HCT116 (cell line): ENCODE results near the gene ZCCHC24. TPM values are rescaled to one million over a fixed set of nuclear protein-coding genes. Genes with fewer than 3 reads are reported as not detected.

Experiments
- ATAC-seq: fragments of 200-7000 bp; cut with Tn5 transposase; 2 replicates; pipeline ENCODE4 v1.9.1; 2020; ENCODE audit warnings: mild to moderate bottlenecking, moderate library complexity
- BruUV-seq: library from RNA; stranded (reverse); fragments of 400-500 nt; replicated peaks from 2 replicates; lab custom pipeline; 2021; lab: Mats Ljungman, UMichigan
- CTCF ChIA-PET: fragments of 300-600 bp; sonication (Branson Sonifier 250); formaldehyde crosslinking; loops from one replicate; lab custom pipeline; 2021; ENCODE audit warnings: antibody characterized with exemption; lab: Charles Lee
- POLR2A ChIA-PET: fragments of 300-600, 350-600 bp; sonication (Branson Sonifier 250); formaldehyde crosslinking; loops from one replicate; lab custom pipeline; 2021; ENCODE audit warnings: antibody characterized with exemption; lab: Charles Lee
- RAD21 ChIA-PET, 2 experiments: fragments of 300-600 bp; sonication (Branson Sonifier 250); formaldehyde crosslinking; loops; one replicate each; lab custom pipeline; 2023; ENCODE audit warnings: low total read pairs in 2 of 2; ENCODE audit not compliant: uncharacterized antibody in 2 of 2, unreplicated experiment in 2 of 2, low non-redundant PET in 1 of 2; lab: Charles Lee
- DNase-seq: peaks from one replicate; pipeline ENCODE4 v3.0.0-alpha.2; 2010; ENCODE audit warnings: low read depth, low spot score
- H2AFZ ChIP-seq: fragments of 200-600 bp; shearing (Covaris generic), sonication (generic); 2 replicates; pipeline ENCODE4 v1.6.1; 2017; ENCODE audit warnings: low read depth, mixed run types, mixed read lengths, antibody characterized with exemption, low read length; ENCODE audit not compliant: poor library complexity, severe bottlenecking
- H3K27ac ChIP-seq: 2 replicates; pipeline ENCODE4 v1.5.1; 2012; ENCODE audit warnings: low read depth, low read length
- H3K27me3 ChIP-seq: fragments of 200-600 bp; sonication (generic); 2 replicates; pipeline ENCODE4 v1.6.1; 2016; ENCODE audit warnings: mixed run types, low read length, mixed read lengths; ENCODE audit not compliant: insufficient read depth
- H3K36me3 ChIP-seq, 2 experiments: fragments of 200-500 bp in 1 of 2; fragments of 200-600 bp in 1 of 2; sonication (Bioruptor generic) in 1 of 2; sonication (generic) in 1 of 2; 2 replicates each; pipeline versions ENCODE4 v1.5.1 to v1.6.1; 2014 to 2016; ENCODE audit warnings: low read length in 2 of 2, inconsistent platforms in 1 of 2, mixed read lengths in 1 of 2, mixed run types in 1 of 2; ENCODE audit not compliant: insufficient read depth in 2 of 2, control insufficient read depth in 1 of 2
- H3K4me1 ChIP-seq, 2 experiments: fragments of 200-600 bp in 1 of 2; sonication (generic) in 1 of 2; 2 replicates each; pipeline versions ENCODE4 v1.5.1 to v1.6.1; 2012 to 2017; ENCODE audit warnings: low read length in 2 of 2, inconsistent platforms in 1 of 2, mild to moderate bottlenecking in 1 of 2, mixed read lengths in 1 of 2, mixed run types in 1 of 2, moderate library complexity in 1 of 2; ENCODE audit not compliant: insufficient read depth in 2 of 2, control insufficient read depth in 1 of 2
- H3K4me2 ChIP-seq: fragments of 200-600 bp; sonication (generic); 2 replicates; pipeline ENCODE4 v1.6.1; 2017; ENCODE audit warnings: mixed run types, low read length, mixed read lengths
- H3K4me3 ChIP-seq, 2 experiments: fragments of 200-600 bp in 1 of 2; sonication (generic) in 1 of 2; replicated peaks in 1 of 2; 2 replicates each; pipeline ENCODE4 v1.5.1; 2011 to 2016; ENCODE audit warnings: low read length in 2 of 2, control low read depth in 1 of 2, low read depth in 1 of 2, mild to moderate bottlenecking in 1 of 2, mixed read lengths in 1 of 2, mixed run types in 1 of 2
- H3K79me2 ChIP-seq: fragments of 200-600 bp; sonication (generic); 2 replicates; pipeline ENCODE4 v1.6.1; 2017; ENCODE audit warnings: mild to moderate bottlenecking, mixed run types, low read length, moderate library complexity, mixed read lengths; ENCODE audit not compliant: insufficient read depth
- H3K9ac ChIP-seq: fragments of 200-600 bp; sonication (generic); 2 replicates; pipeline ENCODE4 v1.6.1; 2016; ENCODE audit warnings: low read length, mixed read lengths
- H3K9me2 ChIP-seq: fragments of 200-600 bp; sonication (generic), shearing (Covaris generic); 2 replicates; pipeline ENCODE4 v1.6.1; 2017; ENCODE audit warnings: mixed run types, mild to moderate bottlenecking, moderate library complexity; ENCODE audit not compliant: insufficient read depth
- H3K9me3 ChIP-seq, 2 experiments: fragments of 200-500 bp in 1 of 2; fragments of 200-600 bp in 1 of 2; sonication (Bioruptor generic) in 1 of 2; sonication (generic) in 1 of 2; 2 replicates each; pipeline ENCODE4 v1.6.1; 2014 to 2017; ENCODE audit warnings: low read length in 2 of 2, mixed read lengths in 2 of 2, inconsistent platforms in 1 of 2, low read depth in 1 of 2, mild to moderate bottlenecking in 1 of 2, mixed run types in 1 of 2, moderate library complexity in 1 of 2; ENCODE audit not compliant: control insufficient read depth in 1 of 2, insufficient read depth in 1 of 2
- H4K20me1 ChIP-seq: fragments of 200-600 bp; sonication (generic), shearing (Covaris generic); 2 replicates; pipeline ENCODE4 v1.6.1; 2017; ENCODE audit warnings: mixed run types, mild to moderate bottlenecking, moderate library complexity; ENCODE audit not compliant: insufficient read depth
- CBX3 ChIP-seq: IDR thresholded peaks from 2 replicates; pipeline ENCODE4 v1.6.1; 2012; ENCODE audit warnings: low read depth
- CTCF ChIP-seq, 3 experiments: fragments of 200-600 bp in 1 of 3; sonication (generic) in 1 of 3; IDR thresholded peaks in 2 of 3; conservative IDR thresholded peaks in 1 of 3; 2 replicates each; pipeline ENCODE4 v1.5.1; 2012 to 2017; ENCODE audit warnings: low read depth in 2 of 3, low read length in 2 of 3, antibody characterized with exemption in 1 of 3, borderline replicate concordance in 1 of 3, control low read depth in 1 of 3, mild to moderate bottlenecking in 1 of 3, mixed read lengths in 1 of 3, mixed run types in 1 of 3, moderate library complexity in 1 of 3; ENCODE audit not compliant: insufficient read depth in 1 of 3
- EGR1 ChIP-seq: IDR thresholded peaks from 2 replicates; pipeline ENCODE4 v1.6.1; 2012; ENCODE audit warnings: low read depth
- EZH2phosphoT487 ChIP-seq: fragments of 200-600 bp; IDR thresholded peaks from 2 replicates; pipeline ENCODE4 v1.6.1; 2018; ENCODE audit warnings: antibody characterized with exemption, borderline replicate concordance
- JUND ChIP-seq: IDR thresholded peaks from 2 replicates; pipeline ENCODE4 v1.6.1; 2012
- POLR2A ChIP-seq: IDR thresholded peaks from 2 replicates; pipeline ENCODE4 v1.7.0; 2011; ENCODE audit warnings: borderline replicate concordance; ENCODE audit not compliant: insufficient read depth, insufficient read length; ENCODE audit errors: extremely low read depth
- SP1 ChIP-seq: IDR thresholded peaks from 2 replicates; pipeline ENCODE4 v1.6.1; 2012; ENCODE audit warnings: low read depth
- SRF ChIP-seq: IDR thresholded peaks from 2 replicates; pipeline ENCODE4 v1.6.1; 2012; ENCODE audit warnings: low read depth
- TCF7L2 ChIP-seq: IDR thresholded peaks from 2 replicates; pipeline ENCODE4 v1.7.0; 2011; ENCODE audit warnings: borderline replicate concordance, inconsistent platforms; ENCODE audit not compliant: insufficient read depth, insufficient read length; ENCODE audit errors: extremely low read depth
- ZNF274 ChIP-seq: fragments of 200-500 bp; sonication (Bioruptor generic); IDR thresholded peaks from 2 replicates; pipeline ENCODE4 v1.6.1; 2014; ENCODE audit warnings: mild to moderate bottlenecking, low read depth, low read length, inconsistent platforms
- intact Hi-C: fragments of 100-400 bp; cut with micrococcal nuclease; formaldehyde crosslinking; loops from 2 replicates; pipeline ENCODE4 v1.10.0; 2022
- total RNA-seq: library from RNA; stranded (reverse); gene quantifications from one replicate; pipeline ENCODE4 v1.2.1, GENCODE V29; 2021; ENCODE audit not compliant: unreplicated experiment
- TF ChIP-seq, protein P1 (sequence below): IDR thresholded peaks from 2 replicates; pipeline ENCODE4 v1.6.1; 2012

Gene ZCCHC24
- total RNA-seq, 1 experiment from 2014 or later: 7.0 TPM

DNA sequence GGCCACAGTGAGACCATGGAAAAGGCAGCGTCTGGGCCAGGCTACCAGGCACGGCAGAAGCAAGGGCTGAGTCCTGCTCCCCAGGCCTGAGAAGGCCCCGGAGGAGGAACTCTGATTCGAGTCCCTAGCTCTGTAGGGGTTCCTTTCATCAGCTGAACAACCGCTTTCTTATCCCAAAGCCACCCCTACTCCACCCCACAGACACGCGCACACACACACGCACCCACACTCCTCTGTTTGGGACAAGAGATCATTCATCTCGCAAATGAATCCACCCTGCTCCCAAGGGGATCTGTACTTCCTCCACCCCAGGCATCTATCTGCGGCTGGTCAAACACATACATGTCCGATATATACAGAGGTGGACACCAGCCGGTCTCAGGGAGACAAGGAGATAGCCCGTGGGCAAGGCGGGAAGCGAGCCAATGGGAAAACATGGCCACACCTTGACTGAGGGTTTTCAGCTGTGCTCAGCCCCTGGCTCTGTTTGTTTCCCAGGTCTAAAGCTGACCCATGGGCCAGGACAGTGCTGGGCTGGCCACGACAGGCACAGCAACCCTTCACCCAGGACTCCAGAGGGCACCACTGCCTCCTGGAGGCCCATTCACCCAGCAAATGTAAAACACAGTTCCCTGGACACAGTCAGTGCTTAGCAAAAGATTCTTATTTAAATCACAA is 7.3 kb downstream of the ZCCHC24 start:
- H3K27ac ChIP-seq: no peak overlapping the region
- no peaks in the 10 kb centered on the region for H3K79me2 ChIP-seq
- no peak overlapping the region for H2AFZ ChIP-seq
- TF ChIP-seq SRF (no peak), CTCF (IDR thresholded peaks at IDR 0.05 in 2 of 3, conservative IDR thresholded peaks at IDR 0.05 in 1 of 3; ENCODE audit: borderline replicate concordance in 1 of 3, insufficient read depth in 1 of 3, low read depth in 2 of 3, low read length in 2 of 3) (peak in 2 of 3 experiments; percentile 34 to 37; a peak in 2 of 6 replicates)
- H3K9me3 ChIP-seq: no peaks in the 10 kb centered on the region
- RAD21 ChIA-PET: no interaction called here
- H3K9me2 ChIP-seq: no peaks in the 10 kb centered on the region
- no peak overlapping the region for H3K4me3 ChIP-seq
- no TSS peak for BruUV-seq
- POLR2A ChIA-PET: no interaction called here
- no peak overlapping the region for H3K4me2 ChIP-seq
- H3K4me1 ChIP-seq: peaks cover 0 to 34% of the 10 kb centered on the region in 2 experiments; a peak in 2 of 4 replicates
- no peaks in the 10 kb centered on the region for H3K27me3 ChIP-seq
- DNase-seq (no peak), ATAC-seq (peak; percentile 63)
- no peak overlapping the region for H3K9ac ChIP-seq
- intact Hi-C loops: no loop called here
- no peaks in the 10 kb centered on the region for H4K20me1 ChIP-seq
- CTCF ChIA-PET: interaction anchor here (1.0 kb wide), 1 partner anchor 50 kb away, joined by 3 read pairs; no protein-coding TSS in a partner anchor
- H3K36me3 ChIP-seq: no peaks in the 10 kb centered on the region

GRCh38 chr10:79437111-79437814 is 8.2 kb downstream of the ZCCHC24 start:
- intact Hi-C loops: no loop called here
- Histone ChIP-seq H2AFZ (no peak overlapping the region), H3K4me1 (peaks cover 0 to 34% of the 10 kb centered on the region in 2 experiments; a peak in 2 of 4 replicates), H3K4me2 (no peak overlapping the region), H3K9me3 (no peaks in the 10 kb centered on the region), H3K9ac (no peak overlapping the region), H3K27me3 (no peaks in the 10 kb centered on the region), H3K79me2 (no peaks in the 10 kb centered on the region), H4K20me1 (no peaks in the 10 kb centered on the region), H3K27ac (no peak overlapping the region), H3K9me2 (no peaks in the 10 kb centered on the region), H3K4me3 (no peak overlapping the region), H3K36me3 (no peaks in the 10 kb centered on the region)
- ChIA-PET POLR2A (no interaction called here), RAD21 (no interaction called here), CTCF (no interaction called here)
- no TSS peak for BruUV-seq
- ATAC-seq: no peak
- no peak for DNase-seq
- TF ChIP-seq CTCF (IDR thresholded peaks at IDR 0.05 in 2 of 3, conservative IDR thresholded peaks at IDR 0.05 in 1 of 3; ENCODE audit: borderline replicate concordance in 1 of 3, insufficient read depth in 1 of 3, low read depth in 2 of 3, low read length in 2 of 3) (no peak), TCF7L2 (no peak), EZH2phosphoT487 (no peak), CBX3 (no peak), POLR2A (no peak), ZNF274 (no peak), EGR1 (no peak), JUND (no peak), SP1 (no peak)
- TF ChIP-seq, protein P1, sequence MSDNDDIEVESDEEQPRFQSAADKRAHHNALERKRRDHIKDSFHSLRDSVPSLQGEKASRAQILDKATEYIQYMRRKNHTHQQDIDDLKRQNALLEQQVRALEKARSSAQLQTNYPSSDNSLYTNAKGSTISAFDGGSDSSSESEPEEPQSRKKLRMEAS: no peak
